Stimulated activated CD4-positive, alpha-beta T cell treated with anti-CD3 and anti-CD28 coated beads, Interleukin-15, amount 100 ng/mL, for 24 hours (primary cell): Measurements from ENCODE around the gene DUSP19.

ENCODE experiments used
- DNase-seq: peaks from one replicate; pipeline ENCODE4 v3.0.0-alpha.2; 2020

The DUSP19 gene

DNA sequence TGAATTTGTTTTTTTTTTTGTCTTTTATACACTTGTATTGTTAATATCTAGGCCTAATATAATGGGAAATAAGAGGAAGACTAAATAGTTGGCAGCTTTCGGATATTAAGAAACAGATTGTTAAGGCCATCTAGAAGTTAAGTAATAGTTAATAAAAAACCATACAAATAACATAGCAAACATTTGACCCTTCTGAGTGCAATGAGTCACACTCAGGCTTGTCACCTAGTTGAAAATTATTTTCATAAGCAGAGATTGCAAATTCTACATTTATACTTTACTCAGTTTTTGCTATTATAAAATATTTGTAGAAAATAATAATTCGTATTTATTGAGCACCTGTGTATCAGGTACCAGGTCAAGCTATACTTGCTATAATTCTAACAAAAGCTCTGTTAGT lies 48.1 kb downstream of the DUSP19 start:
- DNase-seq: no peak

DNA sequence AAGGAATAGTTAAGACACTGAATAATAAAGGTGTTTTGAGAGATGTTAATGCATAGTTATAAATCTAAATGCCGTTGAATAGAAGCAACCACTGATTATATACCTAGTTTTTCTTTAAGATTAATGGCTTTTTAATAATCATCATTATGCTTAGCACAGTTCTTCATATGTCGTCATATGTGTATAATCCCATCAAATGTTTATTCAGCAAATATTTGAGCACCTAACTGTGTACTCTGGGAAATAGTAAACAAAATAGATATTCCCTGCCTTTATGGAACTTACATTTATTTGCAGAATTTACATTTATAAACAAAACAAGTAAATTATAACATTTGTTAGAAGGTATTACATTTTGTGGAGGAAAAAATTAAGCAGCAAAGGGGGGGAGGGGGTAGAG lies 55.5 kb downstream of the DUSP19 start:
- no peak for DNase-seq

GRCh38 chr2:183148955-183149354 lies 70.4 kb downstream of the DUSP19 start:
- DNase-seq: no peak

DNA sequence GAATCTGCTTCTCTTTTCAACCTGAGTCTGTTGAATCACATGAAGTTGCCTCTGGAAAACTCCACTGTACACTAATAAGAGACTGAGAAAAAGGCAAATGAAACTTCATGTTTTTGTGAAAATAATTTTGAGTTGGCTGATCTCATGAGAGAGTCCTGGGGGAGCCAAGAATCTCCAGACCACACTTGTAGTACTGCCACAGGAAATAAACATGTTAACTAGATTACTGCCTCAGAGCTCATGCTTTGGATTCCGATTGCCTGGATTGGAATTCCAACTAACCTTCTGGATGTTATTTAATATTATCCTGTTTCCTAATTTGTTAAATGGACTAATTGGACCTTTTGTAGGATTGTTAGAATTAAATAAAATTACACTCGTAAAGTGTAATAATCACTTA lies 70.9 kb downstream of the DUSP19 start:
- DNase-seq: no peak
